ENCODE measurements around the gene ZSCAN20. TPM values are rescaled to one million over a fixed set of nuclear protein-coding genes. Genes with fewer than 3 reads are reported as not detected.

The ZSCAN20 gene
- total RNA-seq = 9.7 and 12.2 TPM in 2 replicates

DNA sequence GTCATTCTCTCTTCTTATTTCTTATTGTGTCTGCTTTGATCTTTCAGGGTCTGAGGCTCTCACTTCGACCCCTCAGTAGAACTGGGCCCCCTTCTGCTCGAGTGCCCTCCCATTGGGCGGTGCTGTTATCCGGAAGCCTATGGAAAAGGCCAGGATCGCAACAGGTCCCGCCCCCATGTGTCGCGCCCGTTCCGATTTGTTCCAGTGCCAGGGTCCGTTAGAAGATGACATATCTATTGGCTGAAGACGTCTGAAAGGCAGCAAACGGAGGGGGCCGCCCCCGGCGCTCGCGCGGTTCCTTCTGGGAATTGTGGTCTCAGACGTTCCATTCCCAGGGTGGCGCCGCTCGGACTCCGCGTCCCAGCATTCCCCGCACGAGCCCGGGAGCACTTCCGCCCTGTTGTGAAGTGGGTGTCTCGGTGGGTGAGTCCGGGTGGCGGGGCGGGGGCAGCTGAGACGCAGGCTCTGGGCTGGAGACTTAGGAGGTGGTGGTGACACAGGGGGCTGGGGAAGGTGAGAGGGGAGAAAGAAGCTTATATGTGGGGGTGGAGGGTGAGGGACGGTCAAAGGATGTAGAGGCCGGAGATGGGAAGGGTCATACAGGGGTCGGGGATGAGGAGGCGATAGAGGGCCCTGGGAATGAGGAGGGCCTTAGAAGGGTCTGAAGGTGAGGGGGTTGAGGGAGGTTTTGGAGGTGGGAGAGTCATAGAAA is at the start of gene ZSCAN20:
Gene ZSCAN20, plus strand, starts transcription at position 377 of the 712 bp plus-strand sequence. CDS start 6,644 bp downstream, outside the sequence.

DNA sequence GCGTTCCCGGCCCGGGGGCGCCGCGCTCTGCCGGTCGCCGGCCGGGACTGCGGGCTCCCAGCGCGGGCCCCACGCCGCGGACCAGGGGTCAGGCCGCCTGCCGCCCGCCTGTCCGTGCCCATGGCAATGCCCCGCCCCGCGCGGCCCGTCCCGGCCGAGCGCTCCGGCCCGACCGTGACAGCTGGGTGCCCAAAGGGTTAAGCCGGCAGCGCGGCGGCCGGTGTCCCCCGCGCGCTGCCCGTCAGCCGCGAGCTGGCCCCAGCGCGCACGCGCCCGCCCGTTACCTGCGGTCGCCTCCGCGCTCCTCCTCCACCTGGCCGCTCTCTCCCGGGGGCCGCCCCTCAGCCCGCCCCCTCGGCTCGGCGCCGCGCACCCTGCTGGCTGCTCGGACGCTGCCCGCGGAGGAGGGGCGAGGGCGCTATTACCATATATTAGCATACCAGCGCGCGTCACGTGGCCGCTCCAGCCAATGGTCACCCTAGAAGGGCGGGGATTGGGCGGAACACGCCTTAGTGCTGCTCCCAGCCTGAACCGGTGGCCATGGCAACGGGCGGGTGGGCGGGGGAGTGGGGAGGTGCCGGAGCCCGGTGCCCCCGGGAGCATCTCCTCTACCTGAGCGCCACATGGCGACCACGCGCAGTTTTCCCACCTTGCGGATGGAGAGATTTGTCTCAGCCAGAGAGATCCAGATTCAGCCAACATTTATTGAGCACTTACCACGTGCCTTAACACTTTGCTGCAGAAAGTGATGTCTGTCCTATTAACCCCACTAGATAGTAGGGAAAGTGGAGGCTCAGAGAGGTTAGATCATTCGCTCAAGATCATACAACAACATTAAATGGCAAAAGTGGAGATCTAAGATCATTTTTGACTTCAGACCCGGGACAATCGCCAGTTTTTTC is 41.5 kb upstream of the ZSCAN20 start, which contains the start of gene PHC2:
Gene PHC2, minus strand, starts transcription at position 404 of the 902 bp plus-strand sequence. CDS start 55,556 bp downstream, outside the sequence.

Other genes with a start within 250 kb of the ZSCAN20 start
- 9.6 and 25.9 TPM in 2 replicates for gene ZNF362, start 216.2 kb upstream of the ZSCAN20 start, total RNA-seq
- not detected in 2 replicates for gene A3GALT2, start 151.5 kb upstream of the ZSCAN20 start, total RNA-seq
- 125 and 131 TPM in 2 replicates for gene PHC2, start 41.5 kb upstream of the ZSCAN20 start, total RNA-seq

Measured in cardiac atrium fibroblast (primary cell).